SJSA1 (cell line): ENCODE data around the gene VEGFB. TPM values are rescaled to one million over a fixed set of nuclear protein-coding genes. Genes with fewer than 3 reads are reported as not detected.

Source experiments
- DNase-seq, 2 experiments: peaks; one replicate each; pipeline ENCODE4 v3.0.0-alpha.2; 2015 to 2020; ENCODE audit warnings: low spot score in 2 of 2, low read depth in 1 of 2
- H3K27ac ChIP-seq: fragments of 250-450 bp; sonication (Bioruptor Pico); 2 replicates; pipeline ENCODE4 v1.5.1; 2020; ENCODE audit warnings: mild to moderate bottlenecking, moderate library complexity
- H3K27me3 ChIP-seq: fragments of 250-450 bp; sonication (Bioruptor Pico); replicated peaks from 2 replicates; pipeline ENCODE4 v1.5.1; 2020; ENCODE audit warnings: mild to moderate bottlenecking, moderate library complexity
- H3K36me3 ChIP-seq: fragments of 250-450 bp; sonication (Bioruptor Pico); 2 replicates; pipeline ENCODE4 v1.5.1; 2020; ENCODE audit warnings: mild to moderate bottlenecking
- H3K4me1 ChIP-seq: fragments of 250-450 bp; sonication (Bioruptor Pico); replicated peaks from 2 replicates; pipeline ENCODE4 v1.6.1; 2021; ENCODE audit warnings: mild to moderate bottlenecking
- H3K4me3 ChIP-seq: fragments of 250-450 bp; sonication (Bioruptor Pico); 2 replicates; pipeline ENCODE4 v1.5.1; 2020; ENCODE audit warnings: mild to moderate bottlenecking
- H3K9me3 ChIP-seq: fragments of 250-450 bp; sonication (Bioruptor Pico); replicated peaks from 2 replicates; pipeline ENCODE4 v1.5.1; 2020; ENCODE audit warnings: mild to moderate bottlenecking
- total RNA-seq: library from RNA; depleted of rRNA; stranded (reverse); fragments of >200 nt; shearing (Covaris generic); gene quantifications from 2 replicates; pipeline ENCODE4 v1.2.3, GENCODE V29; 2014

Gene VEGFB
- total RNA-seq, 1 experiment from 2014 or later: 13.0 TPM

- H3K36me3 ChIP-seq: peaks cover 97% of the 10 kb centered on the region
- H3K4me3 ChIP-seq: no peak overlapping the region
- DNase-seq: no peak
- no peaks in the 10 kb centered on the region for H3K9me3 ChIP-seq
- no peaks in the 10 kb centered on the region for H3K27me3 ChIP-seq
- H3K27ac ChIP-seq: no peak overlapping the region
- peaks cover 19% of the 10 kb centered on the region for H3K4me1 ChIP-seq
Measured at GRCh38 chr11:64259533-64260067, 25.2 kb downstream of the VEGFB start.

DNA sequence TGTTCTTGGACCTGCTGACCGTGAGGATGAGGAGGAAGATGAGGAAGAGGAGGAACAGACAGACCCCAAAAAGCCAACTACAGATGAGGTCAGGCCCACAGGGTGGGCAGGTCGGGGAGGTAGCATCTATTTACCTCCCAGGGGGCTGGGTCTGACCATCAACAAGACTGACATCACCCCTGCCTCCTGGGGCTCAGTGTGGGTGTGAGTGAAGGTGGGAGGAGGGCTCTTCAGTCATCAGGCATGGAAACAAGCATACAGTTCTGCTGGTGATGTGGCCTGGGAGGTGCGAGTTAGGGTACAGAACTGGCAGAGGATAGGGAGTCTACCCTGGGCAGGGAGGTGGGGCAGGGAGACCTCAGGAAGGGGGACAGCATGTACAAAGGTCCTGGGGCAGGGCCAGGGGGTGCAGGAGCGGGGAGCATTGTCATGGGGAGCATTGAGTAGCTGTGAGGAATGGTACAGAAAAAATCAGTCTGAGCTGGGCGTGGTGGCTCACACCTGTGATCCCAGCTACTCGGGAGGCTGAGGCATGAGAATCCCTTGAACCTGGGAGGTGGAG lies 25.8 kb downstream of the VEGFB start:
- H3K27ac ChIP-seq: no peak overlapping the region
- peaks cover 93% of the 10 kb centered on the region for H3K36me3 ChIP-seq
- peaks cover 19% of the 10 kb centered on the region for H3K4me1 ChIP-seq
- H3K27me3 ChIP-seq: no peaks in the 10 kb centered on the region
- DNase-seq: no peak
- H3K4me3 ChIP-seq: no peak overlapping the region
- no peaks in the 10 kb centered on the region for H3K9me3 ChIP-seq

DNA sequence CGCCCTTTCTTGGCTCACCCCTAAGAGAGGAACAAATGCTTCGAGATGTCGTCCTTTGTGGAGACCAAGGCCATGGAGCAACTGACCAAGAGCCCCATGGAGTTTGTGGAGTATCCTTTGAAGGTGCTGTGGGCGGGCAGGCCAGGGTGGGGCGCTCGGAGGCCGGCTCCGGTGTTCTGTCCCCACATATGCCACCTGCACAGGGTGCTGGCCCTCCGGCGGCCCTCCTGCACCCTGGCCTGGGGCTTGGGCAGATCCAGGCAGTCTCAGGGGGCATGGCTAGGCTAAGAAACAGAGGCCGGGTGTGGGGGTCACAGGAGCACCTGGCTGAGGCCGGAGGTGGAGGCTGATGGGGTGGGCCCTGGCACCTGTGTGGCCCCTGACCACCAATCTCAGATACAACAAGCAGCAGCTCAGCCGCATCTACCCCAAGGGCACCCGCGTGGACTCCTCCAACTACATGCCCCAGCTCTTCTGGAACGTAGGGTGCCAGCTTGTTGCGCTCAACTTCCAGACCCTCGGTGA lies 27.2 kb downstream of the VEGFB start:
- Histone ChIP-seq H3K27me3 (no peaks in the 10 kb centered on the region), H3K4me3 (no peak overlapping the region), H3K27ac (no peak overlapping the region), H3K9me3 (no peaks in the 10 kb centered on the region), H3K4me1 (peaks cover 19% of the 10 kb centered on the region), H3K36me3 (peaks cover 93% of the 10 kb centered on the region)
- no peak for DNase-seq

DNA sequence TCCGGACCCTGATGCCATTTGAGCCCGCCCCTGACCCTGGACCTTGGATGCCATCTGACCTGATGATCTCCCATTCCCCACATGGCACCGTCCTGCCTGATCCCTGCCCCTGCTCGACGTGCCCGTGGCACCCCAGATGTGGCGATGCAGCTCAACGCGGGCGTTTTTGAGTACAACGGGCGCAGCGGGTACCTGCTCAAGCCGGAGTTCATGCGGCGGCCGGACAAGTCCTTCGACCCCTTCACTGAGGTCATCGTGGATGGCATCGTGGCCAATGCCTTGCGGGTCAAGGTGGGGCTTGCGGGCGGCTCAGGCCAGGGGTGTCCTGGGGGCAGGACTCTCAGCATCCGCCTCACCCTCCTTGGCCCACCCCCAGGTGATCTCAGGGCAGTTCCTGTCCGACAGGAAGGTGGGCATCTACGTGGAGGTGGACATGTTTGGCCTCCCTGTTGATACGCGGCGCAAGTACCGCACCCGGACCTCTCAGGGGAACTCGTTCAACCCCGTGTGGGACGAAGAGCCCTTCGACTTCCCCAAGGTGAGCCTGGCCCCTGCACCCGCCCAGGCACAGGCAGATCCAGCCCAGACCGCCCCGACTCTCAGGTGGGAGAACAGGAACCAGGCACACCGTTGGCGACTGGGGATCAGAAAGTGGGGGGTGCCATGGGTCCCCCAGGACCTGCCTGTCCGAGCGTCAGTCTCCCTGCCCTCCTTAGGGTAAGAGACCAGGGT lies 28.1 kb downstream of the VEGFB start:
- Histone ChIP-seq H3K4me3 (no peak overlapping the region), H3K4me1 (peaks cover 19% of the 10 kb centered on the region), H3K9me3 (no peaks in the 10 kb centered on the region), H3K36me3 (peaks cover 93% of the 10 kb centered on the region), H3K27me3 (no peaks in the 10 kb centered on the region), H3K27ac (peak overlapping the region; percentile 21; the same call in 1 of the 2 replicates)
- DNase-seq: no peak

GRCh38 chr11:64263021-64263946 lies 28.9 kb downstream of the VEGFB start:
- peak in 1 of 2 experiments; percentile 29 for DNase-seq
- H3K27me3 ChIP-seq: no peaks in the 10 kb centered on the region
- H3K9me3 ChIP-seq: no peaks in the 10 kb centered on the region
- H3K4me3 ChIP-seq: no peak overlapping the region
- H3K27ac ChIP-seq: peak overlapping the region; percentile 21; the same call in 1 of the 2 replicates
- peaks cover 90% of the 10 kb centered on the region for H3K36me3 ChIP-seq
- peaks cover 23% of the 10 kb centered on the region for H3K4me1 ChIP-seq

DNA sequence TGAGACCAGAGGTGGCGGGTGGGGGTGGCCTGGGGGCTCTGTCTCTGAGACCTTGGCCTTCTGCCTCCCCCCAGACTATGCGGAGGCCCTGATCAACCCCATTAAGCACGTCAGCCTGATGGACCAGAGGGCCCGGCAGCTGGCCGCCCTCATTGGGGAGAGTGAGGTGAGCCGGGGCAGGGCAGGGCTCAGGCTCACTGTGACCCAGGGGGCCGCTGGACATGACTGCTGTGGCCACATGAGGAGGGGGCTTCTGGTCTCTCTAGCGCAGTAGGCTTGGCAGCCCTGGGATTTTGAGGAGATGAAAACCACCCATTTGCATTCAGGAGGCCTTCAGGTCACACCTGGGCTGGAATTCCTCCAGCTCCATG lies 29.5 kb downstream of the VEGFB start:
- Histone ChIP-seq H3K27me3 (no peaks in the 10 kb centered on the region), H3K4me3 (no peak overlapping the region), H3K27ac (no peak overlapping the region), H3K36me3 (peaks cover 90% of the 10 kb centered on the region), H3K4me1 (peaks cover 29% of the 10 kb centered on the region), H3K9me3 (no peaks in the 10 kb centered on the region)
- DNase-seq: no peak

DNA sequence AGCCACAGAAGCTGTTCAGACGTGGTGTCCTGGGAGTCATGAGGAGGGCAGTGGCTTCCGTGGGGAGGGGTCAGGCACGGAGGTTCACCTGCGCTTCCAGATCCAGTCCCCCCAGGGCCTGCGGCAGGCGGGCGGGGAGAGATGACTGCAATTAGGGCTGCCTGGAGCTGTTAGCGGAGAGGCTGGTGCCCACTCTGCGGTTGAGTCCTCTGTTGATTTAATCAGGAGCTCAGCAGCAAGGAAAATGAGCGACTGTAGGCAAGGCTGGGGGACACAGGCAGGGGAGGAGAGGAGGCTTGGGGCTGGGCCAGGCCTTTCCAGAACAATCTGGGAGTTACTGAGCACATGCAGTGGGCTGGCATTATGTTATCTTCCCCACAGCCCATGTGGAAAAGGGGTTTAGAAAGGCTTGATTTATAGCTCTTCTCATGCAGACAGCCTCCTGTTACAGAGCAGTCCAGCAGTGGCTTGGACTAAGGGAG lies 30.0 kb downstream of the VEGFB start:
- DNase-seq: no peak
- H3K4me1 ChIP-seq: peaks cover 34% of the 10 kb centered on the region
- peaks cover 85% of the 10 kb centered on the region for H3K36me3 ChIP-seq
- H3K9me3 ChIP-seq: no peaks in the 10 kb centered on the region
- no peaks in the 10 kb centered on the region for H3K27me3 ChIP-seq
- no peak overlapping the region for H3K4me3 ChIP-seq
- H3K27ac ChIP-seq: no peak overlapping the region

DNA sequence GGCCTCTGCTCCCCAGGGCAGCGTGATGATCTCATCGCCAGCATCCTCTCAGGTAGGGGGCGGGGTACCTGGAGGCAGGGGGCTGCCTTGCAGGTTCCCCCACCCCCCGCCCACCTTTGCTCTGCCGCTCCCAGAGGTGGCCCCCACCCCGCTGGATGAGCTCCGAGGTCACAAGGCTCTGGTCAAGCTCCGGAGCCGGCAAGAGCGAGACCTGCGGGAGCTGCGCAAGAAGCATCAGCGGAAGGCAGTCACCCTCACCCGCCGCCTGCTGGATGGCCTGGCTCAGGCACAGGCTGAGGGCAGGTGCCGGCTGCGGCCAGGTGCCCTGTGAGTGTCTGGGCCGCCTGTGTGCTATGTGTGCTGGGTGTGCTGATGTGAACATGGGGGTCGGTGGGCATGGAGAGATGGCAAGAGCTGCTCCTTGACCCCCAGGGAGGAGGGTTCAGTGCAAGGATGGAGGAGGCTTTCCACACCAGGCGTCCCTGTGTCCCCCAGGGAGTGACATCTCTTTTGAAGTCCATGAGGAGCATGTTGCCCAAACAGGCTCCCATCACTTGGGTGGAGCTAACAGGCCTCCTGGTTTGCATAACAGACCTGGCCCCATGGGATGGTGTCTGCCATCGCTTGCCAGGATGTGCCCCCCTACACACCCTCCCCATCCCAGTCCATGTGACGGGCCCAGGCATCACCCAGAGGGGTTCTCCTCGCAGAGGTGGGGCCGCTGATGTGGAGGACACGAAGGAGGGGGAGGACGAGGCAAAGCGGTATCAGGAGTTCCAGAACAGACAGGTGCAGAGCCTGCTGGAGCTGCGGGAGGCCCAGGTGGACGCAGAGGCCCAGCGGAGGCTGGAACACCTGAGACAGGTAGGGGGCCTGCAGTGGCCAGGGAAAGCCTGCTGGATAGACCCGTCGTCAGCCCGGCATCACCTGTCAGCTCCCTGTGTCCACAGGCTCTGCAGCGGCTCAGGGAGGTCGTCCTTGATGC lies 31.1 kb downstream of the VEGFB start:
- no peak overlapping the region for H3K4me3 ChIP-seq
- DNase-seq: no peak
- H3K27ac ChIP-seq: no peak overlapping the region
- H3K4me1 ChIP-seq: peaks cover 36% of the 10 kb centered on the region
- no peaks in the 10 kb centered on the region for H3K9me3 ChIP-seq
- H3K36me3 ChIP-seq: peaks cover 78% of the 10 kb centered on the region
- H3K27me3 ChIP-seq: no peaks in the 10 kb centered on the region

DNA sequence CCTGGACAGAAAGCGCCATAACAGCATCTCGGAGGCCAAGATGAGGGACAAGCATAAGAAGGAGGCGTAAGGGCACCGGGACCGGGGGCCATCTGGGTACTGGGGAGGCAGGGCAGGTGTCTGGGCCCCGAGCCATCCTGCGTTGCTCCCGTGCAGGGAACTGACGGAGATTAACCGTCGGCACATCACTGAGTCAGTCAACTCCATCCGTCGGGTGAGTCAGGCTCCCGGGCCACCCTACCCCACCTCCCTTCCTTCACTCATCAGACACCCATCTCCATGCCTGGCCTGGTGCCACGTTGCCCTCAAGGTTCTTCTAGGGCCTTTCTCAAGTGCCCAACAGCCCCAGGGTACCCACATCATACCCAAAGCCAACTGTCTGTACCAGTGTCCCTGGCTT lies 32.0 kb downstream of the VEGFB start:
- Histone ChIP-seq H3K27ac (no peak overlapping the region), H3K9me3 (no peaks in the 10 kb centered on the region)
- no peak for DNase-seq

GRCh38 chr11:64267207-64267945 lies 33.0 kb downstream of the VEGFB start:
- H3K27me3 ChIP-seq: no peaks in the 10 kb centered on the region
- peaks cover 43% of the 10 kb centered on the region for H3K4me1 ChIP-seq
- no peak overlapping the region for H3K4me3 ChIP-seq
- peaks cover 67% of the 10 kb centered on the region for H3K36me3 ChIP-seq
- no peak for DNase-seq
- no peaks in the 10 kb centered on the region for H3K9me3 ChIP-seq
- H3K27ac ChIP-seq: no peak overlapping the region

More for the DNA sequence above, 32.0 kb downstream of the VEGFB start:
- Histone ChIP-seq H3K27me3 (no peaks in the 10 kb centered on the region), H3K4me3 (no peak overlapping the region), H3K4me1 (peaks cover 39% of the 10 kb centered on the region), H3K36me3 (peaks cover 73% of the 10 kb centered on the region)

- Histone ChIP-seq H3K27ac (peak overlapping the region; percentile 68), H3K9me3 (no peaks in the 10 kb centered on the region), H3K4me3 (peak overlapping the region; percentile 49), H3K4me1 (peaks cover 34% of the 10 kb centered on the region), H3K36me3 (peaks cover 62% of the 10 kb centered on the region), H3K27me3 (no peaks in the 10 kb centered on the region)
- DNase-seq: peak in 1 of 2 experiments; percentile 54
Measured at GRCh38 chr11:64268025-64268892, 33.9 kb downstream of the VEGFB start.
